Cardiac fibroblast (primary cell): ENCODE measurements around the gene ARHGAP31.

Source experiments
- DNase-seq, 2 donors: peaks; one replicate each; pipeline versions ENCODE4 v3.0.0 to v3.0.0-alpha.2; 2010; ENCODE audit warnings: low read depth in 2 of 2
- H3K4me3 ChIP-seq, 2 donors: replicated peaks in 1 of 2; 1 replicate in 1 of 2; 2 replicates in 1 of 2; pipeline ENCODE4 v1.5.1; 2011; ENCODE audit warnings: low read depth in 2 of 2, low read length in 2 of 2, mild to moderate bottlenecking in 2 of 2, moderate library complexity in 1 of 2
- TF ChIP-seq, protein P1 (sequence below): IDR thresholded peaks from one replicate; pipeline ENCODE4 v1.5.1; 2011; ENCODE audit warnings: low read depth, mild to moderate bottlenecking, low read length, inconsistent platforms

ARHGAP31 gene

DNA sequence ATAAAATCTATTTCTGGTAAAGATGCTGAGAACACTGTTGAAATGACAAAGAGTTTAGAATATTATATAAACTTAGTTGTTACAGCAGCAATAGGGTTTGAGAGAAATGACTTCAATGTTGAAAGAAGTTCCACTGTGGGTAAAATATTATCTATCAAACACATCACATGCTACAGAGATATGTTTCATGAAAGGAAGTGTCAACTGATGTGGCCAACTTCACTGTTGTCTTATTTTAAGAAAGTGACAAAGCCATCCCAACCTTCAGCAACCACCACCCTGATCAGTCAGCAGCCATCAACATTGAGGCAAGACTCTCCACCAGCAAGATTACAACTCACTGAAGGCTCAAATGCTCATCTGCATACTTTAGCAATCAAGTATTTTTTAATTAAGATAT, 149.0 kb downstream of the ARHGAP31 start:
- no peak overlapping the region for H3K4me3 ChIP-seq
- DNase-seq: no peak
- TF ChIP-seq, protein P1, sequence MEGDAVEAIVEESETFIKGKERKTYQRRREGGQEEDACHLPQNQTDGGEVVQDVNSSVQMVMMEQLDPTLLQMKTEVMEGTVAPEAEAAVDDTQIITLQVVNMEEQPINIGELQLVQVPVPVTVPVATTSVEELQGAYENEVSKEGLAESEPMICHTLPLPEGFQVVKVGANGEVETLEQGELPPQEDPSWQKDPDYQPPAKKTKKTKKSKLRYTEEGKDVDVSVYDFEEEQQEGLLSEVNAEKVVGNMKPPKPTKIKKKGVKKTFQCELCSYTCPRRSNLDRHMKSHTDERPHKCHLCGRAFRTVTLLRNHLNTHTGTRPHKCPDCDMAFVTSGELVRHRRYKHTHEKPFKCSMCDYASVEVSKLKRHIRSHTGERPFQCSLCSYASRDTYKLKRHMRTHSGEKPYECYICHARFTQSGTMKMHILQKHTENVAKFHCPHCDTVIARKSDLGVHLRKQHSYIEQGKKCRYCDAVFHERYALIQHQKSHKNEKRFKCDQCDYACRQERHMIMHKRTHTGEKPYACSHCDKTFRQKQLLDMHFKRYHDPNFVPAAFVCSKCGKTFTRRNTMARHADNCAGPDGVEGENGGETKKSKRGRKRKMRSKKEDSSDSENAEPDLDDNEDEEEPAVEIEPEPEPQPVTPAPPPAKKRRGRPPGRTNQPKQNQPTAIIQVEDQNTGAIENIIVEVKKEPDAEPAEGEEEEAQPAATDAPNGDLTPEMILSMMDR: no peak

DNA sequence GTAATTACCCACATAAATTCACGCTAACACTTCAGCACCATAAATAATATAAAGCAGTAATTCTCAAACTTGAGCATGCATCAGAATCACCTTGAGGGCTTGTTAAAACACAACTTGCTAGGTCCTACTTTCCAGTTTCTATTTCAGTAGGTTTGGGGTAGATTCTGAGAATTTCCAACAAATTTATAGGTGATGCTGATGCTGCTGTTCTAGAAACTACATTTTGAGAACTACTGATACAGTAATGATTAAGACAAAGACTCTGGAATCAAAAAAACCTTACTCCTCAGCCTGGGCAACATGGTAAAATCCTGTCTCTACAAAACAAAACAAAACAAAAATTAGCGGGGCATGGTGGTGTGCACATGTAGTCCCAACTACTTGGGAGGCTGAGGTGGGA, 150.4 kb downstream of the ARHGAP31 start:
- TF ChIP-seq, protein P1: no peak
- H3K4me3 ChIP-seq: no peak overlapping the region
- DNase-seq: no peak

DNA sequence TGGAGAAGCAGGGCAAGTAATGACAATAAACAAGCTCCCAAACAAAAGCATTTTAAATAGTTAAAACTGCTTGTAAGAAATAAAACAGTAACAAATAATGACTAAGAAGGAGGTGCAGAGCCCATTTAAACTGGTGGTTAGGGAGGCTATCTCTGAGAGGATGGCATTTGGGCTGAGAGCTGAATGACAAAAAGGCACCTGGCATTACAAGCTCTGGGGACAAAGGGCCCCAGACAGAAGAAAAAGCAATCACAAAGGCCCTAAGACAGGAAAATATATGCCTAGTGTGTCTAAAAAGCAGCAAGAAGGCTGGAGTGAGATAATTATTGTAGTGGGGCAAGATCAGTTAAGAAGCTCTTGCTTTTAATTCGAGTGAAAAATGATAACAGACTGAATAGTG, 159.6 kb downstream of the ARHGAP31 start:
- no peak overlapping the region for H3K4me3 ChIP-seq
- TF ChIP-seq, protein P1: no peak
- DNase-seq: no peak

DNA sequence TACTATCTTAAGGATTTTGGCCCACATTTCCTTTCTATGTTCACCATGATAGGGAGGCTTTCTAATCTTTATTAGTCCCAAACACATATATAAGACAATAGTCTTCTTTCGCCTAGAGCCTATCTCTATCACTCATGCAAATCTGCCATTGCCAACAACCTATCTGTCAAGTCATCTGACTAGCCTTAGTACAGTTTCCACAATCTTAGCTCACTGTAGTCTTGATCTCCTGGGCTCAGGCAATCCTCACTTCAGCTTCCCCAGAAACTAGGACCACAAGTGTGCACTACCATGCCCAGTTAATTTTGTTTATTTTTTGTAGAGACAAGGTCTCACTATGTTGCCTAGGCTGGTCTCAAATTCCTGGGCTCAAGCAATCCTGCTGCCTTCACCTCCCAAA, 162.3 kb downstream of the ARHGAP31 start:
- H3K4me3 ChIP-seq: no peak overlapping the region
- DNase-seq: no peak

DNA sequence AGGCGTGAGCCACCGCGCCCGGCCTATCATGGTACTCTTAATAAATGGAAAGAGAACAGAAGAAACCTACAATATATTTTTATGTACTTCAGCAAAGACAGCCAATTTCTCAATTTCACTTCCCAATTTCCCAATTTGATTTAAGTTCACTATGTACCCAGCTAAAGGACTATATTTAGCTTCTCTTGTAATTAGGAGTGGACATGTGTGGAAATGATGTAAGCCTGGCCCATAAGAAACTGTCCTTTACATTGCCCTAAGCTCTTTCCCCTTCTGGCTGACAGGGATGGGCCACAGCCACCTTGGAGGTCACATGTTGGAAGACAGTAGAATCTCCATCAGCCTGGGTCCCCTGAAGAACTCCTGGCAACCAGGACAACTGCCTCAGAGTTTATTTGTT, 163.1 kb downstream of the ARHGAP31 start:
- no peak overlapping the region for H3K4me3 ChIP-seq
- DNase-seq: no peak
- TF ChIP-seq, protein P1: no peak

More for the DNA sequence above, 162.3 kb downstream of the ARHGAP31 start:
- TF ChIP-seq, protein P1: no peak

DNA sequence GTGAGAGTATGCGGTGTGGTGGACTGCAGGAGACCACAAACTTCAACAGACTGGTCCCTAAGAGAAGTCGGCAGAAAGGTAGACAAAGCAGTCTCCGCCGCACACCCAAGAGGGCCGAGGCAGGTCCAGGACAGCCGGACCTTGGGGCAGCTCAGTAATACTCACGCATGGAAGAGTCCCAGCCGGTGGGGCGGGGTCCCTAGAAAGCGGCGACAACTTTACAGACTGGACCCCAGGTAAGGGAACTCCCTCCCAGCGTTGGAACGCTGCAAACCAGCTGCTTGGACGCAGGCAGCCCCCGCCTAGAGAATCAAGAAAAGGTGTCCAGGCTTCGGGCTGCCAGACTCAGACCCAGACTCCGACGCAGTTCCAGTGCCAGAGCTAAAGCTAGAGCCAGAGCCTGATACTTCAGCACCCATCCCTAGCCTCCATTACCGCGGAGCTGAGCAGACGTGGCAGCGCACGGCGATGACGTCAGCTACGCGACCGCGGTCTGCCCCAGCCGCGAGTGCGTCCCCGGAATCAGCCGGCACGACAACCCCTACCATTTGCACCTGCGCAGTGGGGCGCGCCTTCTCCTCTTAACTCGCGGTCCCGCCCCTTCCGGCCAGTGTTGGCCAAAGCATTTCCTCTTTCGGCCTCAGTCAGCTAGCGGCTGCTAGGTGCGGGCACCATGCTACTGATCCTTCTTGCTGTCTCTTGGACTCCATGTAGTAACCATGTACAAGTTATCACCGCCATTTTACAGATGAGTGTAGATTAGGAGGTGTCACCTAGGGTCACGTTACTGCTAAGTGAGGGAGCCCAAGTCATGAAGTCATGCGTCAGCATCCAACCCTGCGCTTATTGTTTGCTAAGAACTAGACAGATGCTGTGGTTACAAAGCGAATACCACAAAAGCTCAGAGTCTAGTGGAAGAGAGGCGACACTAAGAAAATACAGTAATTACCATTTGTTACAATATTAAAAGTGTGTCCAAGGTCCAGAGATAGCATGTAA, 169.3 kb downstream of the ARHGAP31 start, which contains the start of gene TMEM39A:
TSS of gene TMEM39A (minus strand) at position 445 of the 999 bp plus-strand sequence. CDS start 1,541 bp downstream, outside the sequence.
- TF ChIP-seq, protein P1: peak; percentile 4
- H3K4me3 ChIP-seq: peak within 1 kb of the TSS; percentile 93 to 98
- peak; percentile 98 for DNase-seq
